Activated CD4-positive, CD25-positive, alpha-beta regulatory T cell treated with anti-CD3 and anti-CD28 coated beads, Interleukin-2, amount 50 U/mL, for 24 hours (primary cell): Measurements from ENCODE around the gene STAM2.
"Not testable (repeated sequence)": the region's sequence is repeated elsewhere in the genome, so short reads cannot be mapped to it uniquely, and the experiment has no call there.

Experiments used
- ATAC-seq, 2 donors: fragments of 150-1000 bp; cut with Tn5 transposase; one replicate each; pipeline ENCODE4 v1.10.0; 2021; ENCODE audit warnings: mild to moderate bottlenecking in 1 of 2, moderate library complexity in 1 of 2

Gene STAM2

DNA sequence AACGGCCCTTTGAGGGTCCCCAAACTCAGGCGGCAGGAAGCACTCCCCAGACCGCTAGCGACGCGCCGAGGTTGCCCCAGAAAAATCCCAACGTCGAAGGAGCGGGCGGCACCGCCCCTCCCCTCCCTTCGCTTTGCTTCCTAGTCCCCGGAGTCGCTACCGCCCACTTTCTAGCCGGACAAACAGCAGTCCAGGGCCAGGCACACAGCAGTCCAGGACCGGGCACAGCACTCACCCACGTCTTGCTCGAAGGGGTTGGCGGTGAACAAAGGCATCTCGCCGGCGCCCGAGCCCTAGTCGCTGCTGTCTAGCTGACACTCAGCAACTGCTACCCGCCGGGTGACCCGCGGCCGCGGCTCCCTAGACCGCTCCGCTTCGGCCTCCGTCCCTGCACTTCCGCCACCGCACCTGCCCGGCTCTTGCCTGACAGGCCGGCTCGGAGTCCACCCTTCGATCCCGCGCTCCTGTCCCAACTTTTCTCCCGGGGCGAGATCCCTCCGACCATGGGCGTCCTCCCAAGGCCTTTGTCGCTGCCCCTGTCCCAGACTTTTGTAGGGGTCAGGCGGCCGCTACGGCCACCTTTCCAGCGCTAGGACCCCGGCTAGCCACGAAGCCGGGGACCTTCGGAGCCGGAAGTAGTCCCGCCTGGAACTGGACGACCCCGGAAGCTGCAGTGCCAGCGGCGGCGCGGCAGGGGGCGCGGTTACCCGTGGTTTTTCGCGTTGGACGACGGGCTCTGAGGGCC, at the start of gene STAM2:
Gene STAM2 (minus strand): TSS at position 396 of the 745 bp plus-strand sequence. CDS start 121 bp downstream, at position 275.
- ATAC-seq: peak; percentile 88 to 91

- no peak for ATAC-seq
Measured at GRCh38 chr2:152223977-152224376, 48.4 kb upstream of the STAM2 start.

DNA sequence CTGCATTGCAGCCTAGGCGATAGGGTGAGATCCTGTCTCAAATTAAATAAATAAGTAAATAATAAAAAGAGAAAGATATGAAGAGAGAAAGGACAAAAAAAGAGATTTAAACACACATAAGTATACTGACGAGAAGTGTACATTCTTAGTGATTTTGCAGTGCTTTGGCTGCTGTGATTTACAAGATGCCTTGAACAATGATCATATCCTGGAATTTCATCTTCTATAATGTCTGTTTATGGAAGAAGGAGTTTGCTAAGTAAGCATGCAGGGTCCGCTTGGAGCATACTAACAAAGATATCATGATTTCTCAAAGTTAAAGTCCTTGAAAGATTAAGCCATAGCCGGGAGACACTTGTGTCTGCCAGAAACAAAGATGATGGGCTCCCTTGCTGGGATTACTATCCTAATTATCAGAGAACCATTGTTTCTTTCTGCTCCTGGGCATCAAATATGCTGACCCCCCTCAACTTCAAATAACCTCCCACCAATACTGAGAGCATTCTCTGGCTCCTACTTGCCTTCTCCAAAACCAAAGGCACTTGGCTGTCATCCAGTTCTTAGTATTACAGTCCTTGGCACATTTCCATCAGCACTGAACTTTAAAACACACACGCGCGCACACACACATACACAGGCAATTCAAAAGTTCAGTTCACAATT, 47.5 kb upstream of the STAM2 start:
- ATAC-seq: no peak

DNA sequence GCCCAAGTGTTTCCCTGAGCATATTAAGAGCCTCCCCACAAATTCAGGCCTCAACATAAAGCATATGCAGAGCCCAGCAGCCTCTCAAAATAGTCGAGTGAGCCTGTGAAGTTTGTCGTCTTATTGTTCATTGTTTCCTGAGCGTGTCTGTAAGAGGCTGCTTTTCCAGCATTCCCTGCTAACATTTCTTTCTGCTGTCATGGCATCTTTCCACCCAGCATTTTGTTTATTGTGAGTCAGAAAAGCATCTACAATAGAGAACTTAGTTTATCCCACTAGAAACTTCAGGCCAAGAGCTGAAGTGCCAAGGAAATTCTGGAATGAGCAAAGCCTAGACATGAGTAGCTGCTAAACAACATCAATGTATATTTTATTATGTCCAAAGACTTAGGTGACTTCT, 46.3 kb upstream of the STAM2 start:
- ATAC-seq: no peak

- no peak for ATAC-seq
Measured at GRCh38 chr2:152219077-152219828, 43.7 kb upstream of the STAM2 start.

GRCh38 chr2:152201466-152201830, 25.9 kb upstream of the STAM2 start:
- no peak for ATAC-seq

DNA sequence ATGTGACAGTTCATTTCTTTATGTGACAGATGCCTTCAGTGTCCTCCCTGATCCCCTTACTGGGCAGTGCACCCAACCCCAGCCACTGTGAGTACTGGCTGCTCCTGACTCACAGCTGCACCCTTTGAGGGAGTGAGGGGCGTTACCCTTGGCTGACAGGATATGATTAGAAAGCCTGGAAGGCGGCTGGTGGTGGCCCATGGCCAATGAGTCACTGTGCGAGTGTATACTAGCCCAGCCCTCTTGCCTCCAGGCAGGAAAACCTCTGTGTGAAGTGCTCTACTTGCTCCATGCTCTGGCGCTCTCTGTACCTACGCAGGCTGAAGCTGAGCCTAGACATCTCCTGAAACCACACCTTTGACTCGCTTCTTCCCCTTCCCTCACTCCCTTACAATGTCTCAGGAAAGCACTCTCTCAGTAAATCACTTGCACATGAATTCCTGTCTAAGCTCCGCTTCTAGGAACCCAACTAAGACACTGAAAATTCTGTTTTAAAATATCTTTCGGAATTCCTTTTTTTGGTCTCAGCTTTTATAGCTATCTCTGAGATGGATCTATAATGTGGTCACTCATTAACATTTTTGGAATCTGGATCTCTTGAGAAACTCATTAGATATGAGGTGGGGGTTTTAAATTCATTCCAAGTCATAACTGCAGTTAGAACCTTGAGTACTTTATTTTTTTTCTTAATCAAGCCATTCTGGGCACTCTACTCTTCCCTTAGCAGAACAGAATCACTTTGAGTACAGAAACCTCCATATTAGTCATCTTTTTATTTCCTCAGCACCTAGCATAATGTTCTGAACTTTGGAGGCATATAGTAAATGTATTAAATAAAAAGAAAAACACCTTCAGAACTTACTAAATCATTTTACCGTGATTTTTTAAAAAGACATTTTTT, 25.3 kb upstream of the STAM2 start:
- peak; percentile 41 to 56 for ATAC-seq

GRCh38 chr2:152200101-152200500, 24.5 kb upstream of the STAM2 start:
- no peak for ATAC-seq

DNA sequence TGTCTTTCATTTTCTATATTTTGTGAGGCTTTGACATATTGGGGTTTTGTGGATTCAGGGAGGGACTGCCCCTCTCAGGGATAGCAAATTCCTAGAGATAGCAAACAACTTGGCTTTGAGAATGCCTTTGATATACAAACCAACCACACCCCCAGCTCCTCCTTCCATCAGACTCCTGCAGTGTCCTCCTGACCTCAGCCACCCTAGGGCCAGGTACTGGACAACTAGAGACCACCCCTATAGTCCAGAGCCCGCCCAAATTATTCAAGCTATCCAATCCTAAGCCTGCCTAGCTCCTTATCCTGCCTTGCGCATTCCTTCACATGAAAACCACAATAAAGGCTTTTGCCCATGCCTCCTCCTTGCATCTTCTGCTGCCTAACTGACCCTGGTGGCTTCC, 22.9 kb upstream of the STAM2 start:
- no peak for ATAC-seq

- not testable (repeated sequence) for ATAC-seq
Measured at GRCh38 chr2:152197508-152198284, 22.1 kb upstream of the STAM2 start.

- peak; percentile 35 to 38 for ATAC-seq
Measured at GRCh38 chr2:152189622-152190495, 14.3 kb upstream of the STAM2 start.

GRCh38 chr2:152186808-152187207, 11.2 kb upstream of the STAM2 start:
- not testable (repeated sequence) for ATAC-seq

DNA sequence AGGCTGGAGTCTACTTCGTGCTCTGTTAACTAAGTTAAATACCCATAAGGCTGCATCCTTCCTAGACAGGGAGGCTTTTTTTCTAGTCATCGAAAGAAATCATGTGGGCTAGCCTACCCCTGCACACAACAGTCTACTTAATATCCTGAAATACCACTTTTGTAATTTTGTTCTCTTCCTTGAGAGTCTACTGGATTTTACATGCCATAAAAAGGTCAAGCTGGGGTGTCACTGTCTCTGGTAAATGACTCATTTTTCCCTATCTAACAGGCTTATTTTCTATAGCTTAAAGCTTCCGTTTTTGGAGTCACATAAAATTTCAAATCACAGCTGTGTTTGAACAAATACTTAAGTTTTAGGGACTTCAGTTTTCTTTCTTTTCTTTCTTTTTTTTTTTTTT, 10.7 kb upstream of the STAM2 start:
- no peak for ATAC-seq

DNA sequence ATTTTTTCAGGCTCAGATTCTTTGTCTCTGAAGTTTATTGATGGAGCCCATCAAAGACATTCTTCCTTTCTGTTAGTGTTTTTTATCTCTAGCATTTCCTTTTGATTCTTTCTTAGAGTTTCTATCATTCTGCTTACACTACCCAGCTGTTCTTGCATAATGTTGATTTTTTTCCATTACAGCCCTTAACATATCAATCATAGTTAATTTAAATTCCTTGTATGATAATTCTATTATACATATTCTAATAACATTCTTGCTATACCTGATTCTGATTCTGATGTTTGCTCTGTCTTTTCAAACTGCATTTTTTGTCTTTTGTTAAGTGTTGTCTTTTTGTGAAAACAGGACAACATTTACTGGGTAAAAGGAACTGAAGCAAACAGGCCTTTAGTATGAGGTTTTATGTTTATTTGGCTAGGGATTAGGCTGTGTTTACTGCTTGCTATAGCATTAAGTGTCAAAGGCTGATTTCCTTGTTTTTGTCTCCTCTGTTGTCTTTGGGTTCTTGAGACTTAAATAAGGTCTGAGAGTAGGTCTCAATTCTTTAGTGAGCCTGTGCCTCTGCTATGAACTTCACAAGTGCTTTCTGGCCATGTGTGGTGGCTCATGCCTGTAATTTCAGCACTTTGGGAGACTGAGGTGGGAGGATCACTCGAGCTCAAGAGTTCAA, 8.0 kb upstream of the STAM2 start:
- ATAC-seq: no peak

- ATAC-seq: not testable (repeated sequence)
Measured at GRCh38 chr2:152177667-152178066, 2.1 kb upstream of the STAM2 start.

- ATAC-seq: peak; percentile 26 to 28
Measured at GRCh38 chr2:152176113-152176714, 651 bp upstream of the STAM2 start.

DNA sequence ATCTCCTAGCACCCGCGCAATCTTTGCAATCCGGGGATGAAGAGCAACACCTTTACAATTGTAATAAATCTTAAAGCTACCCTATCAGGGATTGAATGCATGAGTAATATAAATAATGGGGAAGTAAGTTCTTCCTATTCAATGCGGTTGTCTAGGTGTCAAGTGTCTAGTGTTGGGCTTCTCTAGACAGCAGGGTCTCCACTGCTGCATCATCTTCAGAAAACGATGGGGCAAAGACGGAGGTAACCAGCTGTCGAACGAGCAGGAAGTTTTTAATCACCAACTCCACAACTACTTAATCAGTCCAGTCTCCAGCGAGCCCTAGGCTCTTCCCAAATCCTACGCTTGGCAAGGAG, 573 bp downstream of the STAM2 start:
- peak; percentile 7 to 14 for ATAC-seq

- no peak for ATAC-seq
Measured at GRCh38 chr2:152174574-152174973, 989 bp downstream of the STAM2 start.

DNA sequence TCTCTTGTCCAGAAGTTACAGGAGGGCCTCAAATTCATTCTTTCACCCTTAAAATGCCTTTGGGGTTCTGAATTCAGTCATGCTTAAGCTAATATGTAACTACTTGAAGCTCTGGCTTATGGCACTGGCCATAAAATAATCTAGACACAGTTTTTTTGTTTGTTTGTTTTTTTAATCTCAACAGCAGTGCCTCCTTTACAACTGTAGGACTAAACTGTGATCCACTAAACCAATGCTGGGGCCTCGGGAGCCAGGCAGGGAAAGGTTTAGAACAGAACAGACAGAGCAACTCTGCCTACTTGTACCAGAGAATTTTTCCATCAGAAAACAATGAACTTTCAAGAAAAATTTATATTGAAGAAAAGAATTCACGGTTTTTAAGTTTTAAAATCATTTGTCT, 1.7 kb downstream of the STAM2 start:
- no peak for ATAC-seq
